ENCODE data around the gene STT3A. TPM values are rescaled to one million over a fixed set of nuclear protein-coding genes. Genes with fewer than 3 reads are reported as not detected.

The STT3A gene
- total RNA-seq, 4 donors from 2014 or later = 112 to 187 (median 172) TPM

GRCh38 chr11:125566235-125566634 is 26.4 kb upstream of the STT3A start:
- no peak for DNase-seq
- H3K36me3 ChIP-seq = no peaks in the 10 kb centered on the region
- WGBS, 2 donors = 95 to 100% methylated on average over 4 of the region's 4 CpGs
- no peak for TF ChIP-seq CTCF (IDR thresholded peaks at IDR 0.05)
- TF ChIP-seq POLR2A (IDR thresholded peaks at IDR 0.05) = no peak
- H3K9me3 ChIP-seq = no peaks in the 10 kb centered on the region
- no peak overlapping the region for H3K27ac ChIP-seq
- intact Hi-C loops (cut with DNase I) = no loop called here
- no peak overlapping the region for H3K4me3 ChIP-seq (replicated peaks in 1 of 3)
- no peaks in the 10 kb centered on the region for H3K27me3 ChIP-seq
- H3K4me1 ChIP-seq = peaks cover 12 to 13% of the 10 kb centered on the region in 2 donors

- intact Hi-C loops (cut with DNase I) = no loop called here
- peak; percentile 42 to 74 (median 66) for TF ChIP-seq CTCF (IDR thresholded peaks at IDR 0.05)
- peak; percentile 36 to 77 for TF ChIP-seq POLR2A (IDR thresholded peaks at IDR 0.05)
- WGBS, 2 donors = 2 to 3% methylated on average over 25 to 37 of the region's 83 CpGs
These were observed 23.4 kb upstream of the STT3A start, which contains the start of gene EI24 for GRCh38 chr11:125568970-125569914. Gene EI24, plus strand, starts transcription at chr11:125569477. Its CDS starts 3,051 bp downstream, at chr11:125572528.

GRCh38 chr11:125569915-125570621 is 22.6 kb upstream of the STT3A start:
- Histone ChIP-seq H3K4me3 (replicated peaks in 1 of 3) (peak overlapping the region; percentile 77 to 94 (median 89)), H3K9me3 (no peaks in the 10 kb centered on the region), H3K27ac (peak overlapping the region; percentile 57 to 82 (median 76)), H3K27me3 (no peaks in the 10 kb centered on the region), H3K4me1 (peaks cover 12 to 13% of the 10 kb centered on the region in 2 donors), H3K36me3 (peaks cover 7 to 14% of the 10 kb centered on the region in 2 donors)
- TF ChIP-seq CTCF (IDR thresholded peaks at IDR 0.05) (no peak), POLR2A (IDR thresholded peaks at IDR 0.05) (no peak)
- WGBS, 2 donors = 2 to 4% methylated on average over 9 of the region's 9 CpGs
- intact Hi-C loops (cut with DNase I) = no loop called here
- no peak for DNase-seq

More at GRCh38 chr11:125568970-125569914, 23.4 kb upstream of the STT3A start, which contains the start of gene EI24:
- peak within 1 kb of the TSS; percentile 77 to 94 (median 89) for H3K4me3 ChIP-seq (replicated peaks in 1 of 3)
- no peaks in the 10 kb centered on the region for H3K9me3 ChIP-seq
- peaks cover 12 to 13% of the 10 kb centered on the region in 2 donors for H3K4me1 ChIP-seq
- no peaks in the 10 kb centered on the region for H3K27me3 ChIP-seq
- peaks cover 5% of the 10 kb centered on the region in 2 donors for H3K36me3 ChIP-seq
- DNase-seq = peak; percentile 88 to 90
- H3K27ac ChIP-seq = peak within 1 kb of the TSS; percentile 57 to 82 (median 76)

GRCh38 chr11:125570952-125571351 is 21.7 kb upstream of the STT3A start:
- no peak overlapping the region for H3K4me3 ChIP-seq (replicated peaks in 1 of 3)
- H3K27ac ChIP-seq = no peak overlapping the region
- WGBS, 2 donors = 70 to 86% methylated on average over 2 of the region's 2 CpGs
- H3K9me3 ChIP-seq = no peaks in the 10 kb centered on the region
- TF ChIP-seq POLR2A (IDR thresholded peaks at IDR 0.05) (no peak), CTCF (IDR thresholded peaks at IDR 0.05) (no peak)
- peaks cover 15 to 20% of the 10 kb centered on the region in 2 donors for H3K36me3 ChIP-seq
- H3K27me3 ChIP-seq = no peaks in the 10 kb centered on the region
- no peak for DNase-seq
- intact Hi-C loops (cut with DNase I) = no loop called here
- H3K4me1 ChIP-seq = peaks cover 12 to 13% of the 10 kb centered on the region in 2 donors

All from thyroid gland (tissue), 4 donors.